Activated T-cell treated with anti-CD3 and anti-CD28 coated beads, Interleukin-2, amount 50 U/mL, for 4 hours (primary cell): Measurements from ENCODE around the gene PIGQ. TPM values are rescaled to one million over a fixed set of nuclear protein-coding genes. Genes with fewer than 3 reads are reported as not detected.

Experiments used
- ATAC-seq, 2 donors: fragments of 200-7000 bp; cut with Tn5 transposase; one replicate each; pipeline ENCODE4 v1.10.0; 2021
- DNase-seq: peaks from one replicate; pipeline ENCODE4 v3.0.0-alpha.2; 2020
- H3K27me3 Mint-ChIP-seq: one replicate; pipeline ENCODE4 v1.8.0; 2021; ENCODE audit warnings: low read depth, mixed read lengths
- H3K36me3 Mint-ChIP-seq: one replicate; pipeline ENCODE4 v1.8.0; 2022; ENCODE audit warnings: mixed read lengths; ENCODE audit not compliant: insufficient read depth
- H3K4me1 Mint-ChIP-seq: one replicate; pipeline ENCODE4 v1.8.0; 2021; ENCODE audit warnings: low read depth, mixed read lengths
- H3K4me3 Mint-ChIP-seq: one replicate; pipeline ENCODE4 v1.8.0; 2021; ENCODE audit warnings: mild to moderate bottlenecking, moderate library complexity, mixed read lengths
- H3K9me3 Mint-ChIP-seq: one replicate; pipeline ENCODE4 v1.8.0; 2021; ENCODE audit warnings: mixed read lengths
- total RNA-seq, 3 donors: library from RNA; stranded (reverse); gene quantifications; one replicate each; pipeline ENCODE4 v1.2.1, GENCODE V29; 2021

Gene PIGQ
- total RNA-seq, 3 donors from 2014 or later: 45.0 to 47.8 (median 46.1) TPM

- Mint-ChIP-seq H3K9me3 (no peaks in the 10 kb centered on the region), H3K27me3 (no peaks in the 10 kb centered on the region), H3K4me3 (peak overlapping the region; percentile 95), H3K36me3 (peaks cover 7% of the 10 kb centered on the region), H3K4me1 (peaks cover 38% of the 10 kb centered on the region)
- DNase-seq (no peak), ATAC-seq (no peak)
Observed at GRCh38 chr16:529012-529575, 40.7 kb upstream of the PIGQ start.

DNA sequence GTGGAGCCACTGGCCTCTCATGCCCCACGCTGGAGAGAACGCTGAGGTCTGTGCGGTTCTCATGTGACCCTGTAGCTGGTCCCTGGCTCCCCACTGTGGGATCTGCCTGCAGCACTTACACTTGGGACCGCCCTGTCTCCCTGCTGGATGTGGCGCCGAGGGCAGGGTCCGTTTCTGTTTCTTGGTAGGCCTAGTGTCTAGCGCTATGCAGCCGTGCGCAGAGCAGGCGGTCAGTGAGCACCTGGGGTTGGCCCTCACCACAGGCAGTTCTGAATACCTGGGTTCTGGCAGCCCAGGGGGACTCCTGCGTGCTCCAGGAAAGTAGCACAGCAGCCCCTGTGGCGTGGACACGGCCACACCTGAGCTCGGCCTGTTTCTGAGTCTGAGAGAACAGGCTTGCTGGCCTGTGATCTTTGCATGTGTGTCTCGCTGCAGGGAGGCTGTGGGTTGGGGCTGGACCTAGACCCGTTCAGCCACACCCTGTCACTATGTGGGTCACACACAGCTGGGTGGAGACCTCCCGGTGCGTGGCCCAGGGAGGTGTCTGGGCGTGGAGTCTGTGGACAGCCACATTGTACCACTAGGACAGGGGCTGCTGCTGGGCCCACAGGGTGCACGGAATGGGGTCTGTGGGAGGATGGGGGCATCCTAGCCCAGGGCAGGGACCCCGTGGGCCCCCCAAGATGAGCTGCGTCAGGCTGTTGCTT, 39.5 kb upstream of the PIGQ start:
- Mint-ChIP-seq H3K27me3 (no peaks in the 10 kb centered on the region), H3K4me1 (peaks cover 29% of the 10 kb centered on the region), H3K36me3 (peaks cover 7% of the 10 kb centered on the region), H3K4me3 (peak overlapping the region; percentile 95), H3K9me3 (no peaks in the 10 kb centered on the region)
- no peak for ATAC-seq
- no peak for DNase-seq

DNA sequence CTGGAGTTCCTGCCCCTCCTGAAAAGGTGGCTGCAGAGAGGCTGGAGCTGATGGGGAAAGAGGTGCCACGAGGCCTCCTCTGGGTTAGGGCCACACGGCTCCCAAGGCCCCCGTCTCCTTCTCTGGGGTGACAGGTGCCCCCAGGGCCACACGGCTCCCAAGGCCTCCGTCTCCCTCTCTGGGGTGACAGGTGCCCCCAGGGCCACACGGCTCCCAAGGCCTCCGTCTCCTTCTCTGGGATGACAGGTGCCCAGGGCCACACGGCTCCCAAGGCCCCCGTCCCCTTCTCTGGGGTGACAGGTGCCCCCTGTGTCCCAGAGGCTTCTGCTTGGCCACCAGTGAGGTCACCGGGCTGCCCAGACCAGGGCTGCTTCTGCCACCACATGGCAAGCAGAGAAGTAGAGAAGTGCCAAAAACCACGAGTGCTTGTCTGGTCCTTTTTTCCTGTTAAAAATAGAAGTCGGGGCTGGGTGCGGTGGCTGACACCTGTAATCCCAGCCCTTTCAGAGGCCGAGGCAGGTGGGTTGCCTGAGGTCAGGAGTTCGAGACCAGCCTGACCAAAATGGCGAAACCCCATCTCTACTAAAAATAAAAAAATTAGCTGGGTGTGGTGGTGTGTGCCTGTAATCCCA, 38.2 kb upstream of the PIGQ start:
- Mint-ChIP-seq H3K27me3 (no peaks in the 10 kb centered on the region), H3K4me1 (peaks cover 21% of the 10 kb centered on the region), H3K4me3 (no peak overlapping the region), H3K9me3 (no peaks in the 10 kb centered on the region), H3K36me3 (peaks cover 4% of the 10 kb centered on the region)
- DNase-seq (no peak), ATAC-seq (no peak)

DNA sequence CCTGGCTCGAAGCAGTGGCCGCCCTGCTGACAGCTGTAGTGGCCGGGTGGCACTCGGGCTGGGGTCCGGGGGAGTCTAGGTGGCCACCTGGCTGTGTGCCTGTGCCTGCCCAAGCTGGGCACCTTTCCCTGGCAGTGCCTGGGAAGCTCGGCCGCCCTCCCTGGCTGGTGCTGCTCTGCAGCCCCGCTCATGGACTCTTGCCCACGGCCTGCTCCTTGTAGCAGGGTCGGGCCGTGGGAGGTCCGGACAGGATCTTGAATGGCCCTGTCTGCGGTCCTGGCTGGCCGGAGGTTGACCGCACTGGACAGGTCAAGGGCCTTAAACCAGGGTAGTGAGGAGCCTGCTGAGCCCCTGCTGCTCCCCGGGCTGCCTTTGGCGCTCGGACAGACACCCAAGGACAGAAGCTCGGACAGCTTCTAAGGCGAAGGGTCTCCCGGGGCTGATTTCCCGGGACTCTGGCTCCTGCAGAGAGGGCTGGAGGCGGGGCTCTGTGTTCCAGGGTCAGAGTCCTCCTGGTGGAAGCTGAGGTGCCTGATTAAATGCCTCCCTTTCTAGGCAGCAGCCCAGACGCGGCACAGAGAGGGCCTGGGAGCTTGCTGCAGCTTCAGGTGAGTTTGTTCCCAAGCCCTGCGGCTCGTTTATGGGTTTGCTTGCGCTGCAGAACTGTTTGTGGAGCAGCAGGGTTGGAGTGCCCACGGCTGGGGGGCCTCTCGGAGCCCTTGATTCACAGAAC, 36.2 kb upstream of the PIGQ start:
- ATAC-seq: no peak
- peaks cover 19% of the 10 kb centered on the region for H3K4me1 Mint-ChIP-seq
- peaks cover 4% of the 10 kb centered on the region for H3K36me3 Mint-ChIP-seq
- H3K4me3 Mint-ChIP-seq: no peak overlapping the region
- H3K27me3 Mint-ChIP-seq: no peaks in the 10 kb centered on the region
- no peaks in the 10 kb centered on the region for H3K9me3 Mint-ChIP-seq
- no peak for DNase-seq

DNA sequence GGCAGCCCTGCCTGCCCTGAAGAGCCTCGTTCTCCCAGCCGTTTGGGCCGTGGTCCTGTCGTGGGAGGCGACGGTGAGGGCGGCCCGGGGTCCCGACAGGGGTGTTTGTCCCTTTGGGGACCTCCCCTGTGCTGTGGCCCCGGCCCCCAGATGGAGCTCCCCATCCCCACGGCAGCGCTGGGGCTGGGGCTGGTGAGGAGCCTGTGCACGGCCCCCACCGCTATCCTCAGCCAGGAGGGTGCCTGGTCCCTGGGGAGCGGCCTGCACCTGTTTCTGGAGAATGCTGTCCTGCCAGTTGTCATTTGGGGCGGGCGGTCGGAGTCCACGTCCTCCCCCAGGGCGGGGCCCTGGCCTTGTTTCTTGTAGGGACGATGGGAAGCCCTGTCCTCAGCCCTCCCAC, 35.6 kb upstream of the PIGQ start:
- H3K36me3 Mint-ChIP-seq: peaks cover 8% of the 10 kb centered on the region

DNA sequence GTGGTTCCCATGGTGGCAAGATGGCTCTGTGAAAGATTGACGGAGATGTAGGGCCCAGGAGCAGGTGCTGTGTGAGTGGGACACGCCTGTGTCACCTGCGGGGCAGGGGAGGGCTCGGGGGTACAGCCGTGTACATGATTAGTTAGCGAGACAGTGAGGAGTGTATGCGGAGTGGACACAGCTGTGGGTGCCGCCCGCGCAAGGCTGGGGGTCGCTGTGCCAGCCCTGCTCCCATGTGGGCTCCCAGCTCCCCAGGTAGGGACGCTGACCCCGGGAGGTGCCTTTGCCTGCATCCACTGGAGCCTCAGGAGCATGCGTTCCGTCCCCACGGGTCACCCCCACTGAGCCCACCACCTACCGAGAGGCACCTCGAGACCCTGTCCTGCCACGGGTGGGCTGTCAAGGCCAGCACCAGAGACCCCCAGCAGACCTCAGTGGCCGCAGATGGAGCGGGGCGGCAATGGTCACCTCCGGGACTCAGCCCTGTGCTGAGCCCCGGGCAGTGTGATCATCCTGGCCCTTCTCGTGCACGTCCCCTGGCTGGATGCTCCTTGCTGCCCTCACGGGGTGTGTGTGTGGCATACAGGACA, 34.8 kb upstream of the PIGQ start:
- Mint-ChIP-seq H3K4me3 (no peak overlapping the region), H3K9me3 (no peaks in the 10 kb centered on the region)
- no peak for ATAC-seq

More for the DNA sequence above, 35.6 kb upstream of the PIGQ start:
- ATAC-seq: no peak
- no peaks in the 10 kb centered on the region for H3K9me3 Mint-ChIP-seq
- H3K27me3 Mint-ChIP-seq: no peaks in the 10 kb centered on the region
- peaks cover 15% of the 10 kb centered on the region for H3K4me1 Mint-ChIP-seq
- DNase-seq: no peak
- no peak overlapping the region for H3K4me3 Mint-ChIP-seq

GRCh38 chr16:535446-536405, 34.0 kb upstream of the PIGQ start:
- no peaks in the 10 kb centered on the region for H3K27me3 Mint-ChIP-seq
- no peak overlapping the region for H3K4me3 Mint-ChIP-seq
- H3K36me3 Mint-ChIP-seq: peaks cover 4% of the 10 kb centered on the region
- ATAC-seq (peak; percentile 27 to 37), DNase-seq (no peak)
- H3K4me1 Mint-ChIP-seq: peaks cover 2% of the 10 kb centered on the region
- H3K9me3 Mint-ChIP-seq: no peaks in the 10 kb centered on the region

More for the DNA sequence above, 34.8 kb upstream of the PIGQ start:
- no peak for DNase-seq
- Mint-ChIP-seq H3K27me3 (no peaks in the 10 kb centered on the region), H3K36me3 (peaks cover 6% of the 10 kb centered on the region), H3K4me1 (peaks cover 8% of the 10 kb centered on the region)

GRCh38 chr16:536746-537145, 33.0 kb upstream of the PIGQ start:
- no peak overlapping the region for H3K4me3 Mint-ChIP-seq
- ATAC-seq: no peak

DNA sequence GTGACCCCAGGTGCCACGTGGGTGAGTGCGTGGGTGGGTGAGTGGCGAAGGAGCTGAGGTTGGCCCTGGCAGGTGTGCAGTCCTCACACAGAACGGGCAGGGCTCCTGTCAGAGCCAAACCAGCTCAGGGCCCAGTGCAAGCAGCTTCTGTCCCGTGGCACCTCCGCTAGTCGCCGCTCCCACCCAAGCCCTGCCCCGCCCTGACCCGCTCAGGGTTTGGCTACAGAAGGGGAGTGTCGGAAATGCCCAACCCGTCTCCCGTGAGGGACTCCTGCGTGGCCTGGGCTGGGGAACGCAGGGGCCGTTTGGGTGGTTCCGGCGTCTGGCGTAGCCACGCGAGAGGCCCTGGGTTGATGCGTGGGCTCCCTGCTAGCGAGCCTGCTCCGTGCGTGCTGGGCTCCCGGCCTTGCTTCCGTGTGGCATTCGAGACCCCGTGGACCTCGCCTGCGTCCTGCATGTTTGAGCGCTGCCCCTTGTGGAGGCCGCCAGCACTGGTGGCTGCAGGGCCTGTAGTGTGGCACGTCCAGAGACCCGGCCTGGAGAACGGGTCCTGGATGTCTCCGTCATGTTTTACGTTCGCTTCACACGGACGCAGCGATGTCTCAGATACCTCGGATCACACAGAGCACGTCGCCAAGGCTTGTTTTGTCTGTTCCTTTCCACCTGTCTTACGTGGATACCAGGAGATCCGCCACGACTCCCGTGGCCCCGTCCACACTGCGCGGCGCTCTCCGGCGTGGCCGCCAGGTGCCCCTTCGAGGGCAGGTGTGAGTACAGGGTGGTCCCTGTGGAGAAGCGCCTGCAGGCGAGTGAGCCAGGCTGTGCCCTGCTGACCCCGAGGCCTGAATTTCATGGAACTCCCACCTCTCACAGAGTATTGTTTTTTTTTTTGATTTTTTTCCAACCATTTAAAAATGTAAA, 32.1 kb upstream of the PIGQ start:
- H3K27me3 Mint-ChIP-seq: no peaks in the 10 kb centered on the region
- H3K9me3 Mint-ChIP-seq: no peaks in the 10 kb centered on the region
- peaks cover 4% of the 10 kb centered on the region for H3K36me3 Mint-ChIP-seq
- DNase-seq (no peak), ATAC-seq (no peak)
- H3K4me3 Mint-ChIP-seq: no peak overlapping the region
- peaks cover 2% of the 10 kb centered on the region for H3K4me1 Mint-ChIP-seq

More at GRCh38 chr16:536746-537145, 33.0 kb upstream of the PIGQ start:
- H3K9me3 Mint-ChIP-seq: no peaks in the 10 kb centered on the region
- H3K4me1 Mint-ChIP-seq: peaks cover 2% of the 10 kb centered on the region
- no peak for DNase-seq
- H3K36me3 Mint-ChIP-seq: peaks cover 4% of the 10 kb centered on the region
- H3K27me3 Mint-ChIP-seq: no peaks in the 10 kb centered on the region

DNA sequence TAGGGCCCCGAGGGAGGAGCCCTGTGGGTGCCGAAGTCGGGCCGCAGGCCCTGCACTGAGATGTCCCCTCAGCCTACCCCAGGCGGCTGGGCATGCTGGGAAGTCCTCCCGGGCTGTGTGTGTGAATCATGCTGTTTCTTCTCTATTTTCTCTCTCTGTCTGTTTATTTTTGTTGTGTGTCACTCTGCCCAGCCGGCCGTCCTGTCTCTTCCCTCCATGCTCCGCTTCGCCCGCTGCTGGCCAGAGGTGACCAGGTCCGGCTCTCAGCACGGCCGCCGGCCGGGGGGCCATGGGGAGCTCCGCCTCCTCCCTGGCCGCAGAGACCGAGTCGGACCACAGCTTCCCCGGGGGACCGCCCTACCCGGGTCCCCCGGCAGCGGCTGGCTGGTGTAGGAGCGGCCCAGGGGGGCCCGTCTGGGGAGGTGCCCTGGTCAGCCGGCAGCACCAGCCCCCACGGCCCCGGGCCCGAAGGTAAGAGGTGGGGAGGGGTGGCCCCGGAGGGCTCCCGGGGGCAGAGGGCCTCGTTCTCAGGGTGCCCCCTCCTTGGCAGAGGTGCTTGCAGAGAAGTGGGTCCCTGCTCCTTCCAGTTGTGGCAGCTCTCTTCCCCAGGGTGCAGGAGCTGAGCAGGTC, 29.8 kb upstream of the PIGQ start:
- DNase-seq (no peak), ATAC-seq (no peak)
- Mint-ChIP-seq H3K9me3 (no peaks in the 10 kb centered on the region), H3K4me1 (peaks cover 2% of the 10 kb centered on the region), H3K4me3 (no peak overlapping the region), H3K27me3 (no peaks in the 10 kb centered on the region), H3K36me3 (peaks cover 4% of the 10 kb centered on the region)

- DNase-seq (no peak), ATAC-seq (no peak)
- Mint-ChIP-seq H3K27me3 (no peaks in the 10 kb centered on the region), H3K9me3 (no peaks in the 10 kb centered on the region), H3K4me1 (peaks cover 2% of the 10 kb centered on the region), H3K4me3 (no peak overlapping the region), H3K36me3 (peaks cover 5% of the 10 kb centered on the region)
Observed at GRCh38 chr16:540645-541340, 29.0 kb upstream of the PIGQ start.
